Measurements from ENCODE around the gene GSTA1.
A peak's percentile ranks its signal among the peaks of the same experiment; 100 is the strongest.
"Not testable (repeated sequence)": the region's sequence is repeated elsewhere in the genome, so short reads cannot be mapped to it uniquely, and the experiment has no call there.

Gene GSTA1

DNA sequence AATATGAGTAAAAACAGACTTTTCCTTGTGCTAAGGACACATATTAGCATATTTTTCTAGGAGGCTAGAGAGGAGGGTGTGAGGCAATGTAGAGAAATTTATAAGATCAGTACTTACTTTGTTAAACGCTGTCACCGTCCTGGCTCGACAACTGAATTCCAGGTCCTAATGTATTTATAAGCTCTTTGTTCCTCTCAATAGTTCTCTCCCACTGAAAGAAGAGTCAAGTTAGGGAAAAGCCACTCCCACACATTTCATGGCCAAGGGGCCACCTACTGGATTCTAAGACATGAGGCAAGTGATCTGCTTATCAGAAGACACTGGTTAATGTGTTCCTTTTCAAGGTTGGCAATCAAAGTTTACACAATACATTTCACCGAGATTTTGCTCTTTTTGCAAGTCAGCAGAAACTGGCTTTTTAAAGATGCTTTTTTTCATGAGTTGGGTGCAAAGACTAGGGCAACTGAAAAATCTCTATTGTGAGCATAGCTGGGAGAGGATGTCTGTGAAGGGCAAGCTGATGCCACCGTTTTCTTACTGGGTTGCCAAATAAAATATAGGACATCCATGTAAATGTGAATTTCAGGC is at the start of gene GSTA1:
Gene GSTA1, minus strand, starts transcription at position 149 of the 588 bp plus-strand sequence. CDS start 4,549 bp downstream, outside the sequence.
- not testable (repeated sequence) for DNase-seq (ENCODE audit: low spot score)

DNA sequence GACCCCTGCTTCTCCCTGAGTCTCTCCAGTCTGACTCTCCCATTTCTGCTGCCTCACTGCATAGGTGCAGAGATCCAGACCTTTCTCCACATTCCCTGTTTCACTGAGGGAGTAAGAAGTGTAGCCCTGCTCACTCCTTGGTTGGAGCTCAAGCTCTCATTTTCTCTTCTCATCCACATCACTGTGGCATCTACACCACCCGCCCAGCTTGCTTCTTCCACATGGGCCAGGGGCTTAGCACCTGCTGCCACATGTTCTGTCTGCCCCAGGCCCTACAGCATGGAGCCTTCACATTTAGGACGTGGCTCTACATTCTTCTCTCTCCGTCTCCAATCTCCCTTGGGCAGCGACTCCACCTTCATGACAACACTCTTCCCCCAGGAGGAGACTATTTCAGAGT is 45.5 kb upstream of the GSTA1 start:
- DNase-seq (ENCODE audit: low spot score), result no peak

DNA sequence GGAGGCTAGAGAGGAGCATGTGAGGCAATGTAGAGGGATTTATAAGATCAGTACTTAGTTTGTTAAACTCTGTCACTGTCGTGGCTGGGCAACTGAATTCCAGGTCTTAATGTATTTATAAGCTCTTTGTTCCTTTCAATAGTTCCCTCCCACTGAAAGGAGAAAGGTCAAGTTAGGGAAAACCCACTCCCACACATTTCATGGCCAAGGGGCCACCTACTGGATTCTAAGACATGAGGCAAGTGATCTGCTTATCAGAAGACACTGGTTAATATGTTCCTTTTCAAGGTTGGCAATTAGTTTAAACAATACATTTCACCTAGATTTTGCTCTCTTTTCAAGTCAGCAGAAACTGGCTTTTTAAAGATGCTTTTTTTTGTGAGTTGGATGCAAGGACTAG is 42.4 kb upstream of the GSTA1 start:
- DNase-seq (ENCODE audit: low spot score), result no peak

DNA sequence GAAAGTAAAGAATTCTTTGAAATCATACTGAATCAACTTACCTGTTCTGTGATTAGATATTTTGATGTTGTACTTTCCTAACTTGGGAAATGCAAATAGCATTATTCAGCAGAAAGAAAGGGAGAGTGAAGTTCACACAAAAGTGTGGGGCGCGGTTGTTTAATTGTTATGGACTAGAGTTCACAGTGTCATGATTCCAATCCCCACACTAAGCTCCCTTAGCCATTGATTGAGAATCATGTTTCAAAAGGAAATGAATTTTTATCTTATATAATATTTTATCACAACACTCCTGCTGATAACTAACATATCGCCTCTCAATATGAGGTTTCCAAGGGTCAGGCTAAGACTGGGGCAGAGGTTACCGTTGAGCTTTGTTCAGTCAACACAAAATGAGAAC is 40.0 kb upstream of the GSTA1 start:
- DNase-seq (ENCODE audit: low spot score), result no peak

DNA sequence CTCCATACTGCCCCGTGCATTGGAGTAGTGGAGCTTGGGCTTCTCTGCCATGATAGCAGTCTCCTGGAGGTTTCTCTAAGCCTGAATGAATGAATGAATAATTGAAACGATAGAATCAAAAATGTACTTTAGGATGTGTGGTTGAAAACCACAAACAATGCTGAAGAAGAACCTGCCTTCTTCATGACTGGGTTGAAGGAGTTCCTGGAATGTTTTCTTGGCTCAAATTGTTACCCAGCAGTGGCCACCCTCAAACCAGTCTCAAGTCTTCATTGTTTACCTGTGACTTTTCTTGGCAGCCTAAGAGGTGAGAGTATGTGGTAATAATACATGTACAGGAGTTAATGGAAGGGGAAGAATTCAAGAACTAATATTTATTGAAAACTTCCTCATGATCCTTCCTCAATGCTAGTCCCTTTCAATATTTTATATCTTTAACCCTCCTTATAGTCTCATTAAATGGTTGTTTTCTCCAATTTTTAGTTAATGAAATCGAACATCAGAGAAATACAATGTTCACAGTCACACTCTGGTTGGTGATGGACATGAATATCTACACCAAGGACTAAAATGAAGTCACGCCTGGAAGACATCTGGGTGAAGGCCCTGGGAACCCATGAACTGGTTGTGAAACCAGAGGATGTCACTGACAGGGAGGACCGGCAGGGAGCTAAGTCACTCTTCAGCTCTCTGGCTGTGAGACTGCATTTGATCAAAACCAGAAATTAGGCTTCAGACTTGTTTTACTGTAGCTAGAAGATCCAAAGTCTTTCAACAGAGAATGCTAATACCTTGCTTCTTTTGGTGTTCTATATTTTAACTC is 37.4 kb upstream of the GSTA1 start, which contains the start of gene GSTA5:
Gene GSTA5, minus strand, starts transcription at position 51 of the 823 bp plus-strand sequence.
- no peak for DNase-seq (ENCODE audit: low spot score)

DNA sequence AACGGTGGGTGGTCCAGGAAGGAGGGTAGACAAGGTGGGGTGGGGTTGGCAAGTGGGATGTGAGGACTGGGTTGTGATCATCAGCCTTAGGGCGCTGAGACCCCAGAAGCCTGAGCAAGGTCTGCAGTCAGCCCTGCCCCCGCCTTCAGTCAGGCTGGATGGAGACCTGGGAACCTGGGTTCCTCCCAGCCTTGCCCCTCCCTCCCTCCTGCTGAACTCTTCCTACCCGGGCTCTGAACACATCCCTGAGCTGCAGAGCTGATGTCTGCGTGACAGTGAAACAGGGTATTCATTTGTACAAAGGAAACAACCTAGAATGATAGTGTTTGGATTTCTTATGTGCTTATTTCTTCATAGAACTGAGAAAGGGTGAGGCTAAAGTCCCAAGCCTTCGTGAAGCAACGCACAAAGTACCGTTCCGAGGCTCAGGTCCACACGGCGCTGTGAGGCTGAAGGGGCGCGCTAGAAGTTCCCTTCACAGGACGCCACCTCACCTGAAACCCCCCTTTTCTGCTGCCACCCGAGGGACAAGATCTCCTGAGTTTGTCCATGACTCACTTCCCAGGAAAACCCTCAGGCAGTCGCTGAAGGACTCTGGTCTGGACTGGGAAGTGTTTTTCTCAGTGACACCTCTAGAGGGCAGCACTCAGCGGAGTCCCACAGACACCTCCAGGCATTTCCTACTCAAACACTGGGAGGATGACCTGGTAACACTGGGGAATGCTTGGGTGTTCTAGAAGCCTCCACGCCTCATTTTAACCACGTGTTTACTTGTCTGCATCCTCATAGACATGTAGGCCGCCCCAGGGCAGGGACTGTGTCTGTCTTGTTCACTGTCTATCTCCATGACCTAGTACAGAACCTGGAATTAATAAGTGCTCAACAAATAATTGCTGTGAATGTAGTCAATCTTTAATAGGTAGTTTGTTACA is 35.8 kb upstream of the GSTA1 start:
- peak; percentile 45 for DNase-seq (ENCODE audit: low spot score)

DNA sequence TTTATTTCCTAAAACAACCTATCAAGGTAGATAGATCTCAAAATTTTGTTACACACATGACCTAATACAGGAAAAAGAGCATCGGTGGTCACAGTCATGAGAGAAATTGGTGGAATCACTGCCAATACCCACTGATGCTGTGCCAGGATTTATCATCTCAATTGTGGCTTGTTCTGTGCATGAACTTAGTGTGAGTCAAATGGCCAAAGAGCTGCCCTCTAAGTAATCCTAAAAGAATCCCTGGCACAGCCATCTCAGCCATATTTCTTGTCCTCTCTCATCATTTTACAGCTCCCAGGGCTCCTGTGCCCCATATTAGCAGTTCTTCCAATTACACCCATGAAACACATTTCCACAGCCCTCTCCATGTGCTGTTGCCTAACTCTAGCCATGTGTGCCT is 30.9 kb upstream of the GSTA1 start:
- DNase-seq (ENCODE audit: low spot score), result no peak

DNA sequence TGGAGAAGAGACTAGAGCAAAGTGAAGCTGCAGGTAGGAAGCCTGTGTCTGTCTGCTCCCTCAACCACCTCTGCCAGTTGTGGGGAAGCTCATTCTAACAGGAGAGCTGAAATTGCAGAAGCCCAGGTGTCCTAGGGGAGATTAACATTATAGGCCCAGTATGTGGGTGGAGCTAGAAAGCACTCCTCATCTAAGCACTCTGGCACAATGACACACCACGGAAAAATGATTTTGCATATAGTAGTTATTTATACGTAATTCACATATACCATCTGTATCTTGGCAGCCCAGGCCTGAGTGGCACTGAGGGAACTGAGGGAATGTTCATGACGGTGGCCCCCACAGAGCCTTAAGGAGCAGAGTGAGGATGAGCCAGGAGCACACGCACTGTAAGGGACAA is 27.3 kb upstream of the GSTA1 start:
- DNase-seq (ENCODE audit: low spot score), result not testable (repeated sequence)

DNA sequence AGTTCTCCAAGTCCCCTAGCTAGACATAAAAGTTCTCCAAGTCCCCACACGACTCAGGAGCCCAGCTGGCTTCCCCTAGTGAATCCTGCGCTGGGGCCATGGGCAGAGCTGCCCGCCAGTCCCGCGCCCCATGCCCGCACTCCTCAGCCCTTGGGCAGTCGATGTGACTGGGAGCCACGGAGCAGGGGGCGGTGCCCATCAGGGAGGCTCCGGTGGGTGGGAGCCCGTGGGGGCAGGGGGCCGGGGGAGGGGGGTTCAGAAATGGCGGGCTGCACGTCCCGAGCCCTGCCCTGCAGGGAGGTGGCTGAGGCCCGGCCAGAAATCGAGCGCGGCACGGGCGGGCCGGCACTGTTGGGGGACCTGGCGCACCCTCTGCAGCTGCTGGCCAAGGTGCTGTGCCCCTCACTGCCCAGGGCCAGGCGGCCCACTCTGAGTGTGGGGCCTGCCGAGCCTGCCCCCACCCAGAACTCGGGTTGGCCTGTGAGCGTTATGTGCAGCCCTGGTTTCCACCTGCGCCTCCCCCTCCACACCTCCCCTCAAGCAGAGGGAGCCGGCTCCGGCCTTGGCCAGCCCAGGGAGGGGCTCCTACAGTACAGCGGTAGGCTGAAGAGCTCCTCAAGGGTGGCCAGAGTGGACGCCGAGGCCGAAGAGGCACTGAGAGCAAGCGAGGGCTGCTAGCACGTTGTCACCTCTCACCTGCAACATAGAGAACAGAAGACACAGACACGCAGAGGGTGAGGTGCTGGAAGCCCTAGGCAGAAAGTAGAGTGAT is 25.6 kb upstream of the GSTA1 start:
- DNase-seq (ENCODE audit: low spot score), result no peak

DNA sequence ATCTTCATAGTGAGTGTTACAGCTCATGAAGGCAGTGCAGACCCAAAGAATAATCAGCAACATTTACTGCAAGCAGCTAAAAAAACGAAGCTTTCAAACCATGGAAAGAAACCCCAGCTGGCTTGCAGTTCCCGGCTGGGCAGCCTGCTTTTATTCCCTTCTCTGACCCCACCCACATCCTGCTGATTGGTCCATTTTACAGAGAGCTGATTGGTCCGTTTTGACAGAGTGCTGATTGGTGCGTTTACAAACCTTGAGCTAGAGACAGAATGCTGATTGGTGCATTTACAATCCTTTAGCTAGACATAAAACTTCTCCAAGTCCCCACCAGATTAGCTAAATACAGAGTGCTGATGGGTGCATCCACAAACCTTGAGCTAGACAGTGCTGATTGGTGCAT is 25.0 kb upstream of the GSTA1 start:
- DNase-seq (ENCODE audit: low spot score), result not testable (repeated sequence)

DNA sequence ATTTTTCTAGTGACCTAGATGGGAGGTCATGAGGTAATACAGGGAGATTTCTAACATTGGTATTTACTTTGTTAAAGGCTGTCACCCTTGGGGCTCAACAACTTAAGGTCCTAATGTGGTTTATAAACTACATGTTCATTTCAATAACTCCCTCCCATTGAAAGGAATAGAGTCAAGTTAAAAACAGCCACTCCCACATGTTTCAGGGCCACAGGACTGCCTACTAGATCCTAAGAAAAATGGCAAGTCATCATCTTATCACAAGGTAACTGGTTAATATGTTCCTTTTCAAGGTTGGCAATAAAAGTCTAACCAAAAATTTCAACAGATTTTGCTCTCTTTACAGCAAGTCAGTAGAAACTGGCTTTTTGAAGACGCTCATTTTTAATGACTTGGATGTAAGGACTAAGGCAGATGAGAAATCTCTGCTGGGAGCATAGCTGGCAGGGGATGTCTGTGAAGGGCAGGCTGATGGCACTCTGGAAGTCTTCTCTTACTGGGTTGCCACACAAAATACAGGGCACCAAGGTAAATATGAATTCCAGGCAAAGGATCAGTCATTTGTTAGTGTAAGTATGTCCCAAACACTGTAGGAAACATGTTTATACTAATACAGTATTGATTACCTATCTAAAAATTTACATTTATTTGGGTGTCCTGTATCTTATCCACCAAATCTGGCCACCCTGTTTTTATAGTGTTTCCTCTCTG is 23.6 kb upstream of the GSTA1 start:
- DNase-seq (ENCODE audit: low spot score), result not testable (repeated sequence)

DNA sequence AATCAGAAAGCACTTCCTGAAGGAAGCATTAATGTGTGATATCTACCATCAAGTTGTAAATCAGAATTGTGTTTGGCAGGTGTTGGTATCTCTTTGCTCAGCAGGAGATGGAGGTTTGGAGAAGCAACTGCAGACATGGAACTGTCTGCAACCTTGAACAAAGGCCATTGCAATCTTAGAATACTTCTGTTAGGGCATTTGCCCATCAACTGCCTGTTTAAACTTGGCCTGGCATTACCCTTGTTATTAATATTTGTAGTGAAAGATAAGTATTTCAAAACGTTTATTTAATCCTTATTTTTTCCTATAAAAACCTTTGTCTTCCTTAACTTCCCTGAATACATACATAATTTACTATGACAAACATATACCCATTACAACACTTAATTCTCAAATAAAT is 22.9 kb upstream of the GSTA1 start:
- DNase-seq (ENCODE audit: low spot score), result no peak

DNA sequence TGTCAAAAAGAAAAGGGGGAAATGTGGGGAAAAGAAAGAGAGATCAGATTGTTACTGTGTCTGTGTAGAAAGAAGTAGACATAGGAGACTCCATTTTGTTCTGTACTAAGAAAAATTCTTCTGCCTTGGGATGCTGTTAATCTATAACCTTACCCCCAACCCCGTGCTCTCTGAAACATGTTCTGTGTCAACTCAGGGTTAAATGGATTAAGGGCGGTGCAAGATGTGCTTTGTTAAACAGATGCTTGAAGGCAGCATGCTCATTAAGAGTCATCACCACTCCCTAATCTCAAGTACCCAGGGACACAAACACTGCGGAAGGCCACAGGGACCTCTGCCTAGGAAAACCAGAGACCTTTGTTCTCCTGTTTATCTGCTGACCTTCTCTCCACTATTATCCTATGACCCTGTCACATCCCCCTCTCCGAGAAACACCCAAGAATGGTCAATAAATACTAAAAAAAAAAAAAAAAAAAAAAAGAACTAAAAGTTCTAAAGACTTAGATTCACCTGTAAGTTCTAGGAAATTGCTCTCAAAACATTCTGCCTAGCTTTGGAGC is 22.4 kb upstream of the GSTA1 start:
- DNase-seq (ENCODE audit: low spot score), result not testable (repeated sequence)

DNA sequence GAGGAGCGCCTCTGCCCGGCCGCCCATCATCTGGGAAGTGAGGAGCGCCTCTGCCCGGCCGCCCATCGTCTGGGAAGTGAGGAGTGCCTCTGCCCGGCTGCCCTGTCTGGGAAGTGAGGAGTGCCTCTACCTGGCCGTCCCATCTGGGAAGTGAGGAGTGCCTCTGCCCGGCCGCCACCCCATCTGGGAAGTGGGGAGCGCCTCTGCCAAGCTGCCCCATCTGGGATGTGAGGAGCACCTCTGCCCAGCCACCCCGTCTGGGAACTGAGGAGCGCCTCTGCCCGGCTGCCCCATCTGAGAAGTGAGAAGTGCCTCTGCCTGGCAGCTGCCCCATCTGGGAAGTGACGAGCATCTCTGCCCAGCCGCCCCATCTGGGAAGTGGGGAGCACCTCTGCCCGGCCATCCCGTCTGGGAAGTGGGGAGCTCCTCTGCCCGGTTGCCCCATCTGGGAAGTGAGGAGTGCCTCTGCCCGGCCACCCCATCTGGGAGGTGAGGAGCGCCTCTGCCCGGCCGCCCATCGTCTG is 21.7 kb upstream of the GSTA1 start:
- DNase-seq (ENCODE audit: low spot score), result not testable (repeated sequence)

DNA sequence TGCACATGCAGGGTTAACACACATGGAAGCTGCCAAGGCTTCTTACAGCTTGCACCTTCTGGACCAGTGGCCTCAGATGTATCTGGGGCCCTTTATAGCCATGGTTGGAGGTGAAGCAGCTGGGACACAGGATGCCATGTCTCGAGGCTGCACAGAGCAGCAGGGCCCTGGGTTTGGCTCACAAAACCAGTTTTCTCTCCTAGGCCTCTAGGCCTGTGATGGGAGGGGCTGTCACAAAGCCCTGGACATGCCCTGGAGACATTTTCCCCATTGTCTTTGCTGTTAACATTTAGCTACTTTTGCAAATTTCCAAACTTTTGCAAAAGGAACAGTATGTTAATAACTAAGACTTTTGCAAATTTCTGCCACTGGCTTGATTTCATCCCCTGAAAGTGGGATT is 18.2 kb upstream of the GSTA1 start:
- no peak for DNase-seq (ENCODE audit: low spot score)

DNA sequence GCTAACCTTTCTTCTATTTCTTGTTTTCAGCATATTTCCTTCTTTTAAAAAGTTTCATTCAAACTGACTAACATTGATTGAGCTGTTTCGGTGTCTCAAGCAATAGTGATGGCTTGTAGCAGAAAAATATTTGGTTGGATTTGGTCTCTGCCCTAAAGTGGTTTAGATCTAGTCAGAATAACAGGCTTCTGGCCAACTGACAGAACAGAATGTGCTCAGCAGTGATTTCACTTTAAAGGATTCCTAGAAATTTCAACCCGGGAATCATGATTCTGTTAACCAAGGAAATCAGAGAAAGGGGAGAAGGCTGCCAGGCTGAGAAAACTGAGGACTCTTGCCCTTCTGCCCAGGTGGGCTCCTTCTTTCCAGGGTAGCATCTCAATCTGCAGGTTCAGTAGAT is 16.6 kb upstream of the GSTA1 start:
- DNase-seq (ENCODE audit: low spot score), result no peak

DNA sequence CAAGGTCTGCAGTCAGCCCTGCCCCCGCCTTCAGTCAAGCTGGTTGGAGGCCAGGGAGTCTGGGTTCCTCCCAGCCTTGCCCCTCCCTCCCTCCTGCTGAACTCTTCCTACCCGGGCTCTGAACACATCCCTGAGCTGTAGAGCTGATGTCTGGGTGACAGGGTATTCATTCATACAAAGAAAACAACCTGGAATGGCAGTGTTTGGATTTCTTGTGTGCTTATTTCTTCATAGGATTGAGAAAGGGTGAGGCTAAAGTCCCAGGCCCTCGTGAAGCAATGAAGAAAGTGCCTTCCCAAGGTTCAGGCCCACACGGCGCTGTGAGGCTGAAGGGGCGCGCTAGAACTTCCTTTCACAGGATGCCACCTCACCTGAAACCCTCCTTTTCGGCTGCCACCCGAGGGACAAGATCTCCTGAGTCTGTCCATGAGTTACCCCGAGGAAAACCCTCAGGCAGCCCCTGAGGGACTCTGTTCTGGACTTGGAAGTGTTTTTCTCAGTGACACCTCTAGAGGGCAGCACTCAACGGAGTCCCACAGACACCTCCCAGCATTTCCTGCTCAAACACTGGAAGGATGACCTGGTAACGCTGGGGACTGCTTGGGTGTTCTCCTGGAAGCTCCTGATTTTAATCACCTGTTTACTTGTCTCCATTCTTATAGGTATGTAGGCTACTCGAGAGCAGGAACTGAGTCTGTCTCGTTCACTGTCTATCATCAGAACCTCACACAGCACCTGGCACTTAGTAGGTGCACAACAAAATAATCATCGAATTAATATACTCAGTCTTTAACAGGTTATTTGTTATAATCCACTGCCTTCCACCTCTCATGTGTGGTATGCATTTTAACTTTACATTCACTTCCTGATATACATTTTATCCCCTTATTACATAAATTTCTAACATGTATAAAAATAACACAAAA is 11.8 kb upstream of the GSTA1 start:
- peak; percentile 58 for DNase-seq (ENCODE audit: low spot score)

DNA sequence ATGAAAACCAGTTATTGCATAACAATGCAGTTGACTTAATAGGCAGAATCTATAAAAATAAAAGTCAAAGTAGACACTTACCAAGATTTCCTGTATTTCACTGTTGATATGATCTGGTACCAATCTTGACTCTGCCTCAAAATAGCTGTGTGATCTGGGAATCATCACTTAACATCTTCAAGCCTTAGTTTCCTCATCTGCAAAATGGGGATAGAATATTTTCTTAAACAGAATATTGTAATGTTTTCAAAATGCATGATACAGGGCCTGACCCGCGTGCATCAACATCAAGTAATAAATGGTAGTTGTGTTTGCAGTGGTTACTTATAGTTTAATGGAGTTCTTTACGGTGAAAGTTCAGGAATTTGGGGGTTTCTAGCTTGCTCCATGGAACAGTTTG is 10.9 kb upstream of the GSTA1 start:
- DNase-seq (ENCODE audit: low spot score), result not testable (repeated sequence)

DNA sequence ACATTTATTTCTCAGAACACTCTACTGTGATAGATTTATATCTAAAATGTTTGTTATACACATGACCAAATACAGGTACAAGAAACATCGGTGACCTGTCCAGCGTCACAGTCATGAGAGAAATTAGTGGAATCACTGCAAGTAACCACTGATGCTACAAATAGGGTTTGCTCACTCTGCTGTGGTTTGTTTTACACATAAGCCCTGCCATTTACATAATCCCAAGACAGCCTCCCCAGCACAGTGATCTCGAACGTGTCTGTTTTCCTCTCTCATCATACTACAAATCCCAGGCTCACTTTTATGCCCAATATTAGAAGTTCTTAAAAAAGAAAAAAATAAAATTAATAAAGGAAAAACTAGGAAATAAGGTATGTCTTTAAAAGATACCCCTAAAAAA is 6.2 kb upstream of the GSTA1 start:
- DNase-seq (ENCODE audit: low spot score), result not testable (repeated sequence)

Measured in activated CD4-positive, alpha-beta T cell treated with anti-CD3 and anti-CD28 coated beads, Interleukin-2, Interleukin-4, amounts not matched to agents 100 ng/mL and 50 ng/mL, durations not matched to agents 16 hours and 8 hours (primary cell).